MM.1S (cell line): Measurements from ENCODE around the gene LDHAL6B.

Experiments
- EZH2 ChIP-seq: fragments of 300-600 bp; sonication (generic); optimal IDR thresholded peaks from 2 replicates; pipeline ENCODE3; 2017; ENCODE audit warnings: low read depth, mild to moderate bottlenecking, antibody characterized with exemption, low read length, mixed read lengths
- EZH2phosphoT487 ChIP-seq: fragments of 300-600 bp; sonication (generic); IDR thresholded peaks from 2 replicates; pipeline ENCODE4 v1.6.1; 2018; ENCODE audit warnings: antibody characterized with exemption, low read length
- TF ChIP-seq, protein P1 (sequence below): fragments of 300-600 bp; sonication (generic); IDR thresholded peaks from 2 replicates; pipeline ENCODE4 v1.5.1; 2016; ENCODE audit warnings: antibody characterized with exemption, low read length, mixed read lengths

- TF ChIP-seq, protein P1, sequence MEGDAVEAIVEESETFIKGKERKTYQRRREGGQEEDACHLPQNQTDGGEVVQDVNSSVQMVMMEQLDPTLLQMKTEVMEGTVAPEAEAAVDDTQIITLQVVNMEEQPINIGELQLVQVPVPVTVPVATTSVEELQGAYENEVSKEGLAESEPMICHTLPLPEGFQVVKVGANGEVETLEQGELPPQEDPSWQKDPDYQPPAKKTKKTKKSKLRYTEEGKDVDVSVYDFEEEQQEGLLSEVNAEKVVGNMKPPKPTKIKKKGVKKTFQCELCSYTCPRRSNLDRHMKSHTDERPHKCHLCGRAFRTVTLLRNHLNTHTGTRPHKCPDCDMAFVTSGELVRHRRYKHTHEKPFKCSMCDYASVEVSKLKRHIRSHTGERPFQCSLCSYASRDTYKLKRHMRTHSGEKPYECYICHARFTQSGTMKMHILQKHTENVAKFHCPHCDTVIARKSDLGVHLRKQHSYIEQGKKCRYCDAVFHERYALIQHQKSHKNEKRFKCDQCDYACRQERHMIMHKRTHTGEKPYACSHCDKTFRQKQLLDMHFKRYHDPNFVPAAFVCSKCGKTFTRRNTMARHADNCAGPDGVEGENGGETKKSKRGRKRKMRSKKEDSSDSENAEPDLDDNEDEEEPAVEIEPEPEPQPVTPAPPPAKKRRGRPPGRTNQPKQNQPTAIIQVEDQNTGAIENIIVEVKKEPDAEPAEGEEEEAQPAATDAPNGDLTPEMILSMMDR = no peak
- TF ChIP-seq EZH2phosphoT487 = no peak
- TF ChIP-seq EZH2 = no peak
These were observed 31.3 kb downstream of the LDHAL6B start for GRCh38 chr15:59237924-59238331.
